ENCODE measurements around the gene RELN. TPM values are rescaled to one million over a fixed set of nuclear protein-coding genes. Genes with fewer than 3 reads are reported as not detected.

Gene RELN
- polyA plus RNA-seq, 1 experiment = 4.3 TPM

- no peak for DNase-seq (ENCODE audit: low read depth)
- Histone ChIP-seq H3K27me3 (ENCODE audit: control insufficient read depth, insufficient read depth, low read length) (no peaks in the 10 kb centered on the region), H3K36me3 (ENCODE audit: control insufficient read depth, insufficient read depth, low read length) (no peaks in the 10 kb centered on the region), H3K4me3 (ENCODE audit: low read depth, low read length) (no peak overlapping the region)
- TF ChIP-seq CTCF (IDR thresholded peaks at IDR 0.05; ENCODE audit: insufficient read depth, low read depth, low read length) = no peak
- CTCF ChIA-PET = interaction anchor here (1.6 kb wide), 1 partner anchor 570 kb away, joined by 4 read pairs; no protein-coding TSS in a partner anchor
- POLR2A ChIA-PET = no interaction called here
Observed at GRCh38 chr7:103592187-103592586, 397.3 kb downstream of the RELN start.

DNA sequence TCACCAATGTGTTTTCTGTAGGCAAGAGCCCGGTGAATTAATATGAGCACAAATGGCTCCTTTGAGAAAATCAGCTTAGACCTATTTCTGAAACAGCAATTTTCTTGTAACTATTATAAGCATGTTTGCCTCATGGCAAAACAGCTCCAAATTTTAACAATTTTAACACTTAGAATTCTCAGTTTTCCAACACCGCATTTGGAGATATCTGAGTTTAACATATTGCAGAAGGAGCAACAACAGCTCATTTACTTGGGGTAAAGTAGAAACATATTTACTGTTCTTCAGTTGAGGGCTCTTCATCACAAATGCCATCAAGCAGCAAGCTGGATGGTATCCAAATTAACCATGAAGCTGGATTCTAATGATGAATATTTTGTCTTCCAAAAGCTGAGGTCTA is 409.4 kb downstream of the RELN start:
- Histone ChIP-seq H3K27me3 (ENCODE audit: control insufficient read depth, insufficient read depth, low read length) (no peaks in the 10 kb centered on the region), H3K36me3 (ENCODE audit: control insufficient read depth, insufficient read depth, low read length) (no peaks in the 10 kb centered on the region), H3K4me3 (ENCODE audit: low read depth, low read length) (no peak overlapping the region)
- ChIA-PET CTCF (interaction anchor here (0.7 to 1.3 kb wide), 2 partner anchors 14 to 338 kb away, joined by 3 read pairs; no protein-coding TSS in a partner anchor), POLR2A (no interaction called here)
- TF ChIP-seq CTCF (IDR thresholded peaks at IDR 0.05; ENCODE audit: insufficient read depth, low read depth, low read length) = no peak
- DNase-seq (ENCODE audit: low read depth) = no peak

- no peaks in the 10 kb centered on the region for H3K27me3 ChIP-seq (ENCODE audit: control insufficient read depth, insufficient read depth, low read length)
- POLR2A ChIA-PET = no interaction called here
- no peak for DNase-seq (ENCODE audit: low read depth)
- H3K36me3 ChIP-seq (ENCODE audit: control insufficient read depth, insufficient read depth, low read length) = no peaks in the 10 kb centered on the region
- no peak overlapping the region for H3K4me3 ChIP-seq (ENCODE audit: low read depth, low read length)
- TF ChIP-seq CTCF (IDR thresholded peaks at IDR 0.05; ENCODE audit: insufficient read depth, low read depth, low read length) = no peak
- CTCF ChIA-PET = no interaction called here
Observed at GRCh38 chr7:103577059-103577458, 412.4 kb downstream of the RELN start.

DNA sequence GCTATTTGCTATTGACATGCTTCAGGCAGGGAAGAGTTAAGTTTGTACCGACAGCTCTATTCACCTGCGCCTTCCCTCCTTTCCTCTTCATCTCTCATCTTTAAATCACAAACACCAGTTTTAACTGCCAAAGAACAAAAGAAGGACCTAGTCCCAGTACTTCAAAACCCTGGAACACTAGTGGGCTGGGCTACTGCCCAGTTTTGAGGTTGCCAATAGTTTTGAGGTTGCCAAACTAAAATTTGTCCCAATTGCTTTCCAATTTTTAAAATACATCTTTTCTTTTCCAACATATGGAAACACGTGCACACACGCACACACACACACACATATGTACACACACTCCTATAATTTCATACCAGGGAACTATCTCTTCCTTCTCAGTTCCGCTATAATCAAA is 412.8 kb downstream of the RELN start:
- POLR2A ChIA-PET = no interaction called here
- no peak for TF ChIP-seq CTCF (IDR thresholded peaks at IDR 0.05; ENCODE audit: insufficient read depth, low read depth, low read length)
- DNase-seq (ENCODE audit: low read depth) = no peak

DNA sequence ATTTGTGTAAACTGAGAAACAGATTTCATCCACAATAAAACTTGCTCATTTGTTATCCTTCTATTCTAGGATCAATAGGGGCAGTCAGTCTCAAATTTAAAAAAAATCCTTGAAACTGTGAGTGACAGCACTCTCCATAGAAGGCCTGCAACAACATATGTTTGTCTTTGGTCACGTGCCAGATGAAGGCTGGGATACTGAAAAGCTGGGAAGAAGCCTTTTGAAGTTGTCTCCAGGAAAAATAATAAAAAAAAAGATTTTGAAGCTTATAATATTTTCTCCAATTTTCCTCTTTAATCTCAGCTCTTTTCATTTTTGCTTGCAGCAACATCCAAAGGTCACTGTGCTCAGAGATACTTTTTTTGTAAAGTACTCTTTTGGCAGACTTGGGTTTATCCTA is 414.9 kb downstream of the RELN start:
- POLR2A ChIA-PET = no interaction called here

More for the DNA sequence above, 412.8 kb downstream of the RELN start:
- no peaks in the 10 kb centered on the region for H3K27me3 ChIP-seq (ENCODE audit: control insufficient read depth, insufficient read depth, low read length)
- CTCF ChIA-PET = no interaction called here
- no peaks in the 10 kb centered on the region for H3K36me3 ChIP-seq (ENCODE audit: control insufficient read depth, insufficient read depth, low read length)
- no peak overlapping the region for H3K4me3 ChIP-seq (ENCODE audit: low read depth, low read length)

More for the DNA sequence above, 414.9 kb downstream of the RELN start:
- CTCF ChIA-PET = interaction anchor here (0.6 to 2.0 kb wide), 14 partner anchors 8 to 1344 kb away, joined by 3 to 6 read pairs (median 4); no protein-coding TSS in a partner anchor
- no peak for DNase-seq (ENCODE audit: low read depth)
- H3K36me3 ChIP-seq (ENCODE audit: control insufficient read depth, insufficient read depth, low read length) = no peaks in the 10 kb centered on the region
- no peak for TF ChIP-seq CTCF (IDR thresholded peaks at IDR 0.05; ENCODE audit: insufficient read depth, low read depth, low read length)
- no peak overlapping the region for H3K4me3 ChIP-seq (ENCODE audit: low read depth, low read length)
- H3K27me3 ChIP-seq (ENCODE audit: control insufficient read depth, insufficient read depth, low read length) = no peaks in the 10 kb centered on the region

All from BJ (cell line).